ENCODE data around the gene HIPK3. TPM values are rescaled to one million over a fixed set of nuclear protein-coding genes. Genes with fewer than 3 reads are reported as not detected.

The HIPK3 gene
- total and polyA plus RNA-seq, 10 of the 15 experiments (the other 5 are each of a cell fraction or from before 2014, with no cell fraction given): 3.4 to 26.5 (median 13.6) TPM

DNA sequence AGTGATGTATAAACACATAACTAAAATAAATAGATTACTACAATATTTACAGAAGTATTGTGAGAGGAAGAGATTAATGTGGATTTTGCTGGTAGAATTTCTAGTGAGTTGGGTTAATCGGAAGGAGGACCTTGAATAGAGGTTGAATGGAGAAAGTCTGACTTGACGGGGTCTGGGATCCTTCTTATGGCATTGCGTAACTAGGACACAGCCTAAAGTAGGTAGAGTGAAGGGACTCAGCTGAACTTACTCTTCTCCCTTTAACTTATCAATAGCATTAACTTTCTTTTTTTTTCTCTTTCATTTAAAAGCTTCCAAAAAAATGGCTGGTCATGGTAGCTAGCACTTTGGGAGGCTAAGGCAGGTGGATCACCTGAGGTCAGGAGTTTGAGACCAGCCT lies 139.2 kb downstream of the HIPK3 start:
- ChIA-PET RAD21 (ENCODE audit: unreplicated experiment) (no interaction called here), POLR2A (interaction anchor here (0.7 kb wide), 1 partner anchor 48 kb away, joined by 7 read pairs; no protein-coding TSS in a partner anchor), CTCF (no interaction called here), SMC1A (ENCODE audit: uncharacterized antibody, unreplicated experiment) (interaction anchor here (1.2 kb wide), 1 partner anchor 8 kb away, joined by 4 read pairs; no protein-coding TSS in a partner anchor)
- H3K27me3 ChIP-seq (replicated peaks in 1 of 2; ENCODE audit: control insufficient read depth in 2 of 2, insufficient read depth in 2 of 2, low read length in 1 of 2): no peaks in the 10 kb centered on the region
- no peaks in the 10 kb centered on the region for H3K4me1 ChIP-seq (ENCODE audit: control insufficient read depth, insufficient read depth, low read length)
- no peak overlapping the region for H3K27ac ChIP-seq (ENCODE audit: control insufficient read depth, insufficient read depth)
- no TSS peak for BruUV-seq (replicated peaks)
- DNase-seq (ENCODE audit: low read depth, low spot score) (no peak), ATAC-seq (no peak), FAIRE-seq (no peak)
- no peak overlapping the region for H3K9ac ChIP-seq (ENCODE audit: control insufficient read depth, insufficient read depth, low read length)
- no peak overlapping the region for H3K4me2 ChIP-seq (ENCODE audit: control insufficient read depth, insufficient read depth)
- no peaks in the 10 kb centered on the region for H3K79me2 ChIP-seq (ENCODE audit: control insufficient read depth, insufficient read depth, low read length)
- TF ChIP-seq, protein P1, sequence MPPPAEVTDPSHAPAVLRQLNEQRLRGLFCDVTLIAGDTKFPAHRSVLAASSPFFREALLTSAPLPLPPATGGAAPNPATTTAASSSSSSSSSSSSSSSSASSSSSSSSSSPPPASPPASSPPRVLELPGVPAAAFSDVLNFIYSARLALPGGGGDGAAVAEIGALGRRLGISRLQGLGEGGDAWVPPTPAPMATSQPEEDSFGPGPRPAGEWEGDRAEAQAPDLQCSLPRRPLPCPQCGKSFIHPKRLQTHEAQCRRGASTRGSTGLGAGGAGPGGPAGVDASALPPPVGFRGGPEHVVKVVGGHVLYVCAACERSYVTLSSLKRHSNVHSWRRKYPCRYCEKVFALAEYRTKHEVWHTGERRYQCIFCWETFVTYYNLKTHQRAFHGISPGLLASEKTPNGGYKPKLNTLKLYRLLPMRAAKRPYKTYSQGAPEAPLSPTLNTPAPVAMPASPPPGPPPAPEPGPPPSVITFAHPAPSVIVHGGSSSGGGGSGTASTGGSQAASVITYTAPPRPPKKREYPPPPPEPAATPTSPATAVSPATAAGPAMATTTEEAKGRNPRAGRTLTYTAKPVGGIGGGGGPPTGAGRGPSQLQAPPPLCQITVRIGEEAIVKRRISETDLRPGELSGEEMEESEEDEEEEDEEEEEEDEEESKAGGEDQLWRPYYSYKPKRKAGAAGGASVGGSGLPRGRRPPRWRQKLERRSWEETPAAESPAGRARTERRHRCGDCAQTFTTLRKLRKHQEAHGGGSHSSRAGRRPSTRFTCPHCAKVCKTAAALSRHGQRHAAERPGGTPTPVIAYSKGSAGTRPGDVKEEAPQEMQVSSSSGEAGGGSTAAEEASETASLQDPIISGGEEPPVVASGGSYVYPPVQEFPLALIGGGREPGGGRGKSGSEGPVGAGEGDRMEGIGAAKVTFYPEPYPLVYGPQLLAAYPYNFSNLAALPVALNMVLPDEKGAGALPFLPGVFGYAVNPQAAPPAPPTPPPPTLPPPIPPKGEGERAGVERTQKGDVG (CRISPR knock-in tag; IDR thresholded peaks at IDR 0.05): no peak
- TF ChIP-seq BRCA1 (IDR thresholded peaks at IDR 0.05; ENCODE audit: low read depth, low read length): no peak
- TF ChIP-seq TCF12 (IDR thresholded peaks at IDR 0.05; ENCODE audit: low read depth, low read length): no peak
- no peak for TF ChIP-seq NFYA (IDR thresholded peaks at IDR 0.05; ENCODE audit: borderline replicate concordance, low read depth, low read length)
- no peak for TF ChIP-seq POU2F2 (IDR thresholded peaks at IDR 0.05; ENCODE audit: borderline replicate concordance, low read depth, low read length)
- no peak for TF ChIP-seq RUNX3 (IDR thresholded peaks at IDR 0.05; ENCODE audit: low read length)
- no peak for TF ChIP-seq RELA (IDR thresholded peaks at IDR 0.05; ENCODE audit: borderline replicate concordance, partially characterized antibody)
- TF ChIP-seq POLR2AphosphoS2 (IDR thresholded peaks at IDR 0.05; ENCODE audit: low read depth, low read length): no peak
- no peak for TF ChIP-seq ASH2L (IDR thresholded peaks at IDR 0.05; ENCODE audit: borderline replicate concordance, low read depth)
- TF ChIP-seq, protein P2, sequence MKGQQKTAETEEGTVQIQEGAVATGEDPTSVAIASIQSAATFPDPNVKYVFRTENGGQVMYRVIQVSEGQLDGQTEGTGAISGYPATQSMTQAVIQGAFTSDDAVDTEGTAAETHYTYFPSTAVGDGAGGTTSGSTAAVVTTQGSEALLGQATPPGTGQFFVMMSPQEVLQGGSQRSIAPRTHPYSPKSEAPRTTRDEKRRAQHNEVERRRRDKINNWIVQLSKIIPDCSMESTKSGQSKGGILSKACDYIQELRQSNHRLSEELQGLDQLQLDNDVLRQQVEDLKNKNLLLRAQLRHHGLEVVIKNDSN (IDR thresholded peaks at IDR 0.05; ENCODE audit: borderline replicate concordance, extremely low read length, insufficient read depth, low read depth, low read length): no peak
- TF ChIP-seq PML (IDR thresholded peaks at IDR 0.05; ENCODE audit: low read length): no peak
- no peak for TF ChIP-seq CBX3 (IDR thresholded peaks at IDR 0.05; ENCODE audit: borderline replicate concordance, low read depth)
- in situ Hi-C loops (cut with MboI): no loop called here
- no peaks in the 10 kb centered on the region for H3K36me3 ChIP-seq (ENCODE audit: control insufficient read depth in 2 of 2, insufficient read depth in 2 of 2, low read length in 1 of 2)
- WGBS (ENCODE audit: insufficient coverage, insufficient replicate concordance, low lambda C conversion rate, missing lambda C conversion rate): 97% methylated on average over 3 of the region's 3 CpGs
- no peak overlapping the region for H3K4me3 ChIP-seq
- no peaks in the 10 kb centered on the region for H3K9me3 ChIP-seq (replicated peaks; ENCODE audit: control insufficient read depth, insufficient read depth, low read length)
- intact Hi-C loops (cut with micrococcal nuclease; ENCODE audit: unreplicated experiment): no loop called here
- no peak overlapping the region for H2AFZ ChIP-seq (ENCODE audit: control insufficient read depth, low read depth, low read length)
- no peaks in the 10 kb centered on the region for H4K20me1 ChIP-seq (ENCODE audit: control insufficient read depth, insufficient read depth)
